Keratinocyte (primary cell): ENCODE measurements around the gene GRIP1. TPM values are rescaled to one million over a fixed set of nuclear protein-coding genes. Genes with fewer than 3 reads are reported as not detected.

Source experiments
- DNase-seq: peaks from one replicate; pipeline ENCODE4 v3.0.0-alpha.2; 2011; ENCODE audit warnings: low read depth, missing footprints, low spot score
- FAIRE-seq: peaks from 2 replicates; lab custom pipeline; 2011; peaks lifted over from hg19 to GRCh38; lab: Jason Lieb, UNC
- H2AFZ ChIP-seq: 2 replicates; pipeline ENCODE4 v1.6.0; 2012; ENCODE audit warnings: low read length, control low read depth, inconsistent platforms; ENCODE audit not compliant: control insufficient read depth
- H3K27ac ChIP-seq: 2 replicates; pipeline ENCODE4 v1.5.1; 2011; ENCODE audit warnings: low read length; ENCODE audit not compliant: control insufficient read depth, insufficient read depth
- H3K27me3 ChIP-seq: 3 replicates; pipeline ENCODE4 v1.6.0; 2011; ENCODE audit warnings: low read length; ENCODE audit not compliant: control insufficient read depth, insufficient read depth; ENCODE audit errors: extremely low read depth
- H3K36me3 ChIP-seq, 2 experiments: 2 replicates in 1 of 2; 3 replicates in 1 of 2; pipeline ENCODE4 v1.5.1; 2011; ENCODE audit warnings: low read length in 2 of 2, mild to moderate bottlenecking in 1 of 2; ENCODE audit not compliant: control insufficient read depth in 2 of 2, insufficient read depth in 2 of 2; ENCODE audit errors: extremely low read depth in 1 of 2
- H3K4me1 ChIP-seq: 3 replicates; pipeline ENCODE4 v1.5.1; 2011; ENCODE audit warnings: low read length; ENCODE audit not compliant: control insufficient read depth, insufficient read depth; ENCODE audit errors: extremely low read depth
- H3K4me2 ChIP-seq: 3 replicates; pipeline ENCODE4 v1.6.0; 2011; ENCODE audit warnings: low read depth, low read length; ENCODE audit not compliant: control insufficient read depth, insufficient read depth; ENCODE audit errors: extremely low read depth
- H3K4me3 ChIP-seq, 3 experiments: fragments of 200-600 bp in 1 of 3; sonication (generic) in 1 of 3; 2 replicates in 2 of 3; 3 replicates in 1 of 3; pipeline ENCODE4 v1.5.1; 2011 to 2016; ENCODE audit warnings: low read length in 3 of 3, mild to moderate bottlenecking in 3 of 3, control low read depth in 2 of 3, inconsistent platforms in 1 of 3, low read depth in 1 of 3, mixed read lengths in 1 of 3, mixed run types in 1 of 3, moderate library complexity in 1 of 3; ENCODE audit not compliant: control insufficient read depth in 2 of 3, insufficient read depth in 2 of 3; ENCODE audit errors: extremely low read depth in 1 of 3
- H3K79me2 ChIP-seq: 2 replicates; pipeline ENCODE4 v1.6.0; 2012; ENCODE audit warnings: low read length; ENCODE audit not compliant: control insufficient read depth, insufficient read depth
- H3K9ac ChIP-seq: 3 replicates; pipeline ENCODE4 v1.6.0; 2011; ENCODE audit warnings: low read length; ENCODE audit not compliant: control insufficient read depth, insufficient read depth; ENCODE audit errors: extremely low read depth
- H3K9me1 ChIP-seq: 3 replicates; pipeline ENCODE4 v1.6.0; 2011; ENCODE audit warnings: low read length; ENCODE audit not compliant: control insufficient read depth, insufficient read depth; ENCODE audit errors: extremely low read depth
- H3K9me3 ChIP-seq: 2 replicates; pipeline ENCODE4 v1.5.1; 2012; ENCODE audit warnings: low read depth, low read length; ENCODE audit not compliant: control insufficient read depth
- H4K20me1 ChIP-seq: 3 replicates; pipeline ENCODE4 v1.6.0; 2011; ENCODE audit warnings: low read length; ENCODE audit not compliant: control insufficient read depth, insufficient read depth; ENCODE audit errors: extremely low read depth
- CTCF ChIP-seq, 3 experiments: IDR thresholded peaks in 1 of 3; conservative IDR thresholded peaks in 1 of 3; optimal IDR thresholded peaks in 1 of 3; 2 replicates in 2 of 3; 3 replicates in 1 of 3; pipeline versions ENCODE3 to v1.5.1; 2011; ENCODE audit warnings: low read length in 3 of 3, mild to moderate bottlenecking in 3 of 3, moderate library complexity in 2 of 3, control low read depth in 1 of 3, inconsistent platforms in 1 of 3; ENCODE audit not compliant: insufficient read depth in 2 of 3; ENCODE audit errors: extremely low read depth in 1 of 3
- EZH2 ChIP-seq: IDR thresholded peaks from one replicate; pipeline ENCODE4 v1.6.1; 2012; ENCODE audit warnings: inconsistent platforms, mild to moderate bottlenecking, low read length, moderate library complexity
- dilution Hi-C: fragments of 300-500 bp; cut with MboI; formaldehyde crosslinking; loops from one replicate; pipeline ENCODE4 v1.7.0; 2020; ENCODE audit warnings: low sequenced_read_pairs; ENCODE audit not compliant: extremely low pct_ligation_motif_present
- polyA plus RNA-seq, 5 experiments: library from polyadenylated mRNA; depleted of rRNA in 3 of 5; stranded (reverse) in 3 of 5; stranded (forward) in 1 of 5; unstranded in 1 of 5; fragments of >200 nt; gene quantifications; 1 replicate in 1 of 5; 2 replicates in 3 of 5; 3 replicates in 1 of 5; pipeline versions ENCODE4 v1.2.1 to v1.2.3, GENCODE V29; 2011 to 2012; ENCODE audit warnings: missing spikeins in 2 of 5, low read depth in 1 of 5, low replicate concordance in 1 of 5

The GRIP1 gene
- polyA plus RNA-seq, 1 donor (not counting 4 experiments of a cell fraction or from before 2014, with no cell fraction given), result 6.7 TPM

- Histone ChIP-seq H2AFZ (no peak overlapping the region), H3K9me3 (no peaks in the 10 kb centered on the region), H3K36me3 (no peaks in the 10 kb centered on the region), H3K27me3 (no peaks in the 10 kb centered on the region), H3K9ac (no peak overlapping the region), H3K79me2 (no peaks in the 10 kb centered on the region), H4K20me1 (no peaks in the 10 kb centered on the region), H3K4me1 (peaks cover 15% of the 10 kb centered on the region), H3K4me2 (no peak overlapping the region), H3K9me1 (no peaks in the 10 kb centered on the region), H3K27ac (no peak overlapping the region), H3K4me3 (no peak overlapping the region)
- TF ChIP-seq EZH2 (no peak), CTCF (optimal IDR thresholded peaks at IDR 0.05 in 1 of 3, IDR thresholded peaks at IDR 0.05 in 1 of 3, conservative IDR thresholded peaks at IDR 0.05 in 1 of 3; ENCODE audit: extremely low read depth in 1 of 3, insufficient read depth in 2 of 3, low read length in 3 of 3) (no peak)
- dilution Hi-C loops, result no loop called here
- no peak for FAIRE-seq
- DNase-seq, result no peak
Observed at GRCh38 chr12:66624806-66625205, 54.1 kb downstream of the GRIP1 start.

DNA sequence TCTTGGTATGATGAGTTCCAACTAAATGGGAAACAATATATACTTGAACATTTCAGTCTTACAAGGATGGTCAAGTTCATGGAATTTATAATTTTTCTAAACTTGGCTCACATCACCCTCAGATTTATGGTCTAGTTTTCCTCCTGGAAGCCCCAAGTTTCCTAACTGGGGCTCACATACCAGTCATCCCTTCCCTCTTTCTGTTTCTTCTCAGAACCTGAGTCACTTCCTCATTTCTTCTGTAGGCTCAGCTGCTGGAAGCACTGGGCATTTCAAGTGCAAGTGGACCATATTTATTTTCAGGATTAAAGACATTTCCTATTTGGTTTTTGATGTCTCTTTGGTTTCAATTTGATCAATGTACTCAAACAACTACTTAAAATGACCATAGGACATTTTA, 55.4 kb downstream of the GRIP1 start:
- H3K36me3 ChIP-seq, result no peaks in the 10 kb centered on the region
- peaks cover 15% of the 10 kb centered on the region for H3K4me1 ChIP-seq
- no peak overlapping the region for H3K4me2 ChIP-seq
- H3K4me3 ChIP-seq, result no peak overlapping the region
- dilution Hi-C loops, result no loop called here
- H3K27me3 ChIP-seq, result no peaks in the 10 kb centered on the region
- H3K79me2 ChIP-seq, result no peaks in the 10 kb centered on the region
- TF ChIP-seq CTCF (optimal IDR thresholded peaks at IDR 0.05 in 1 of 3, IDR thresholded peaks at IDR 0.05 in 1 of 3, conservative IDR thresholded peaks at IDR 0.05 in 1 of 3; ENCODE audit: extremely low read depth in 1 of 3, insufficient read depth in 2 of 3, low read length in 3 of 3) (no peak), EZH2 (no peak)
- H3K9ac ChIP-seq, result no peak overlapping the region
- H3K9me1 ChIP-seq, result no peaks in the 10 kb centered on the region
- no peak overlapping the region for H2AFZ ChIP-seq
- H3K9me3 ChIP-seq, result no peaks in the 10 kb centered on the region
- FAIRE-seq (peak; percentile 36), DNase-seq (no peak)
- H3K27ac ChIP-seq, result no peak overlapping the region
- H4K20me1 ChIP-seq, result no peaks in the 10 kb centered on the region
